OCI-LY3 (cell line): ENCODE measurements around the gene MYRF.

ENCODE experiments used
- CTCF ChIP-seq: fragments of 200-600, 300-600 bp; sonication (generic); IDR thresholded peaks from 2 replicates; pipeline ENCODE4 v1.5.1; 2014; ENCODE audit warnings: antibody characterized with exemption, low read length, low read depth
- EZH2phosphoT487 ChIP-seq: fragments of 200-600 bp; shearing (Covaris generic); IDR thresholded peaks from 2 replicates; pipeline ENCODE4 v1.6.1; 2018; ENCODE audit warnings: antibody characterized with exemption, mixed run types, low read depth

- TF ChIP-seq CTCF: no peak
- TF ChIP-seq EZH2phosphoT487: no peak
These were observed 41.4 kb downstream of the MYRF start for GRCh38 chr11:61793829-61794204.
